ENCODE results near the gene PRKCI.
"Not testable (repeated sequence)": the region's sequence is repeated elsewhere in the genome, so short reads cannot be mapped to it uniquely, and the experiment has no call there.

Gene PRKCI

GRCh38 chr3:170204509-170204908 lies 17.7 kb upstream of the PRKCI start:
- DNase-seq (ENCODE audit: extremely low spot score) = no peak
- POLR2A ChIA-PET = no interaction called here
- CTCF ChIA-PET = interaction anchor here (1.5 to 1.7 kb wide), 2 partner anchors 14 to 24 kb away, joined by 5 to 6 read pairs; no protein-coding TSS in a partner anchor
- TF ChIP-seq, protein P1, sequence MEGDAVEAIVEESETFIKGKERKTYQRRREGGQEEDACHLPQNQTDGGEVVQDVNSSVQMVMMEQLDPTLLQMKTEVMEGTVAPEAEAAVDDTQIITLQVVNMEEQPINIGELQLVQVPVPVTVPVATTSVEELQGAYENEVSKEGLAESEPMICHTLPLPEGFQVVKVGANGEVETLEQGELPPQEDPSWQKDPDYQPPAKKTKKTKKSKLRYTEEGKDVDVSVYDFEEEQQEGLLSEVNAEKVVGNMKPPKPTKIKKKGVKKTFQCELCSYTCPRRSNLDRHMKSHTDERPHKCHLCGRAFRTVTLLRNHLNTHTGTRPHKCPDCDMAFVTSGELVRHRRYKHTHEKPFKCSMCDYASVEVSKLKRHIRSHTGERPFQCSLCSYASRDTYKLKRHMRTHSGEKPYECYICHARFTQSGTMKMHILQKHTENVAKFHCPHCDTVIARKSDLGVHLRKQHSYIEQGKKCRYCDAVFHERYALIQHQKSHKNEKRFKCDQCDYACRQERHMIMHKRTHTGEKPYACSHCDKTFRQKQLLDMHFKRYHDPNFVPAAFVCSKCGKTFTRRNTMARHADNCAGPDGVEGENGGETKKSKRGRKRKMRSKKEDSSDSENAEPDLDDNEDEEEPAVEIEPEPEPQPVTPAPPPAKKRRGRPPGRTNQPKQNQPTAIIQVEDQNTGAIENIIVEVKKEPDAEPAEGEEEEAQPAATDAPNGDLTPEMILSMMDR (IDR thresholded peaks at IDR 0.05; ENCODE audit: control extremely low read depth, extremely low read depth, low read depth, missing control alignments) = no peak

DNA sequence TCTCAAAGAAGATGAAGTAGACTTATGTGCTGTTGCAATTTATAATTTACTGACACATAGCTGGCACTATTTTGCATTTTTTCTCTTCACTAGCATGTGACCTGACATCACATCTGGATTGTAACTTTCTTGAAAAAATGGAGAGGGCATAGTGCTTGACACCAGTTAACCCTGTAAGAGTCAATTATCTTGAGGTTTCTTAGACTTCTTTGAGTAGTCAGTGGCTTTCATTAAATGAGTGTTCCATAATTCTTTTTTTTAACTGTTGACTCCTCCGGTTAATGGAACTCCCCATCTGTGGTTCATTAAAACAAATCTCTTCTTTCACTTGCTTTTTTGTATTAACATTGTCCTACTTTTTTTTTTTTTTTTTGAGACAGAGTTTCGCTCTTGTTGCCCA lies 16.9 kb upstream of the PRKCI start:
- DNase-seq (ENCODE audit: extremely low spot score) = no peak
- ChIA-PET POLR2A (no interaction called here), CTCF (interaction anchor here (1.0 to 1.6 kb wide), 2 partner anchors 16 to 25 kb away, joined by 3 to 6 read pairs; no protein-coding TSS in a partner anchor)
- TF ChIP-seq, protein P1 (IDR thresholded peaks at IDR 0.05; ENCODE audit: control extremely low read depth, extremely low read depth, low read depth, missing control alignments) = no peak

DNA sequence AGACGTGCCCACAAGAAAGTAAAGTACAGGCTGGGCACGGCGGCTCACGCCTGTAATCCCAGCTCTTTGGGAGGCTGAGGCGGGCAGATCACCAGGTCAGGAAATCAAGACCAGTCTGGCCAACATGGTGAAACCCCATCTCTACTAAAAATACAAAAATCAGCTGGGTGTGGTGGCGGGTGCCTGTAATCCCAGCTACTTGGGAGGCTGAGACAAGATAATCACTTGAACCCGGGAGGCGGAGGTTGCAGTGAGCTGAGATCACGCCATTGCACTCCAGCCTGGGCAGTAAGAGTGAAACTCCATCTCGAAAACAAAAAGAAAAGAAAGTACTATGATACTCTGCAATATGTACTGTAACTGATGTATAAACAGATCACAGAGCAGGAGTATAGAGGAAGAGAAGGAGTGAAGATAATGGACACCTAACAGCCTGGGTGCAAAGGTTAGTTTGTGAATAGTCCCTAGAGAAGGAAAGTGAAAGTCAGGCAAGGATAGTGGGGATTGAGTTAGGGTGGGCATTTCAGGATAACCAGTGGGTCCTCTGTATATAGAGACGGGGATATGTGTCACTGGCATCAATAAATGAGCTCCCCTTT lies 16.0 kb upstream of the PRKCI start:
- DNase-seq (ENCODE audit: extremely low spot score); POLR2A ChIA-PET: not testable (repeated sequence)
- CTCF ChIA-PET = interaction anchor here (1.0 to 1.6 kb wide), 3 partner anchors 10 to 26 kb away, joined by 3 to 6 read pairs (median 3); no protein-coding TSS in a partner anchor

DNA sequence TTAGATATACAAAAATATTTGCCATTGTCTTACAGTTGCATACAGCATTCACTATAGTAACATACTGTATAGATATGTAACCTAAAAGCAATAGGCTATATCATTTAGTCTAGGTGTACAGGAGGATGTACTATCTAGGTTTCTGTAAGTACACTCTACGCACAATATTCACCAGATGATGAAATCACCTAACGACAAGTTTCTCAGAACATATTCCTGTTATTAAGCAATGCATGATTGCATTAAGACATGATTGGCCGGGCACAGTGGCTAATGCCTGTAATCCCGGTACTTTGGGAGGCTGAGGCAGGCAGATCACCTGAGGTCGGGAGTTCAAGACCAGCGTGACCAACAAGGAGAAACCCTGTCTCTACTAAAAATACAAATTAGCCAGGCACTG lies 14.5 kb upstream of the PRKCI start:
- no peak for DNase-seq (ENCODE audit: extremely low spot score)
- ChIA-PET CTCF (interaction anchor here (1.6 kb wide), 1 partner anchor 14 kb away, joined by 3 read pairs; no protein-coding TSS in a partner anchor), POLR2A (no interaction called here)
- TF ChIP-seq, protein P1 (IDR thresholded peaks at IDR 0.05; ENCODE audit: control extremely low read depth, extremely low read depth, low read depth, missing control alignments) = no peak

GRCh38 chr3:170211668-170212067 lies 10.6 kb upstream of the PRKCI start:
- TF ChIP-seq, protein P1 (IDR thresholded peaks at IDR 0.05; ENCODE audit: control extremely low read depth, extremely low read depth, low read depth, missing control alignments) = no peak
- CTCF ChIA-PET = interaction anchor here (0.7 to 1.4 kb wide), 3 partner anchors 11 to 25 kb away, joined by 3 to 4 read pairs (median 3); partner anchors contain the start of gene PRKCI
- POLR2A ChIA-PET = no interaction called here
- no peak for DNase-seq (ENCODE audit: extremely low spot score)

- TF ChIP-seq, protein P1 (IDR thresholded peaks at IDR 0.05; ENCODE audit: control extremely low read depth, extremely low read depth, low read depth, missing control alignments) = no peak
- DNase-seq (ENCODE audit: extremely low spot score) = no peak
- ChIA-PET CTCF (interaction anchor here (0.7 to 1.1 kb wide), 2 partner anchors 10 to 22 kb away, joined by 3 read pairs; no protein-coding TSS in a partner anchor), POLR2A (no interaction called here)
Measured at GRCh38 chr3:170219850-170220249, 2.4 kb upstream of the PRKCI start.

DNA sequence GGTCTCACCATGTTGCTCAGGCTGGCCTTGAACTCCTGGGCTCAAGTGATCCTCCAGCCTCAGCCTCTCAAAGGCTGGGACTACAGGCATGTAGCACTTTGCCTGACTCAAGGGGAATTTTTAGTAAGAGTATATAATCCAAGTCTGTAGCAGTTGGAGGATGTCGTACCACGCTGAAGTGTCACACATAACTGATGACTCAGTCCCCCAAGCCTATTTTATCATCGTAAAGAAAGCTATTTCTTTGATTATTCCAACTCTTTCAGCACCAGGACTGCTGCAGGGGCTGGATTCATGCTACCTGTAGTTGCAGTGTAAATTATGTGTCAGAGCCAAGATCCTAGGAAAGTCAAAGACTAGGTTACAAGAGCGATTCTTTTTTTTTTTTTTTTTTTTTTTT lies 1.4 kb upstream of the PRKCI start:
- TF ChIP-seq, protein P1 (IDR thresholded peaks at IDR 0.05; ENCODE audit: control extremely low read depth, extremely low read depth, low read depth, missing control alignments) = no peak
- CTCF ChIA-PET = no interaction called here
- no peak for DNase-seq (ENCODE audit: extremely low spot score)
- POLR2A ChIA-PET = no interaction called here

Data from GM10248 (cell line).